Measurements from ENCODE around the gene ETV7.
"Not testable (repeated sequence)": the region's sequence is repeated elsewhere in the genome, so short reads cannot be mapped to it uniquely, and the experiment has no call there.

Gene ETV7

GRCh38 chr6:36382976-36383375 is 4.5 kb downstream of the ETV7 start:
- DNase-seq = no peak

DNA sequence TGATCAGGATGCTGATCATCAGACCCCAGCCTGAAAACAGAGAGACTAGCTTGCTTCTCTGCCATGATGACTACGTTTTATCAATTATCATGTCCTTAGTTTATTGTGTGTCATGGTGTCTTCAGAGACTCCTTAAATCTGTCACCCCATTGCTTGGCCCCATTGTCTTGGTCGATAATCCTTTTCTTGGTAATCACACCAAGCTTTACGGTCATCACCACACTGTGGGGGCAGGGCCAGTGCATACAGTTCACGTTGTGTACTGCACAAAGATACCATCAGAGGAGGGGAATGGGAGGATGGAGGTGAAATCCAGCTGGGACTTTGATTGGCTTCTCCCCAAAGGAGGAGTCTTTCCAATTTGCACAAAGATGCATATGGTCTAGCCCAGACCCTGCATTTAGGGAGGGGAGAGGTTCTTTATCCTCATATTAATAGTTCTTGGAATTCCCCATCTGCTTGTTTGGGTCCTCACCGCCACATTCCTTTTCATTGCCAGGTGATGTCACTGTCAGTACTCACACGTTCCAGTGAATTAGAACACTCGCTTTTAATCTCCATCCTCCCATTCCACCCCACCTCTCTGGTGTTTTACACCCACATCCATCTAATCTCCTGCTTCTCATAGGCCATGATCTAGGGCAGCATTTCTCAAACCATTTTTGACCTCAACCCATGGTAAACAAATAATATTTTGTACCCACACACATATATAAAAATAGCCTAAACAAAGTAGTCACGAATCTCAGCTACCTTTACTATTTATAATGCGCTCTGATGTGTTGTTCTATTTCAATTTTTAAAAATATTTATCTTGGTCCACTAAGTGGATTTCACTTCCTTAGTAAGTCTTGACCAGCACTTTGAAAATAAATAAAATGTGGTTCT is 5.7 kb downstream of the ETV7 start:
- DNase-seq = no peak

DNA sequence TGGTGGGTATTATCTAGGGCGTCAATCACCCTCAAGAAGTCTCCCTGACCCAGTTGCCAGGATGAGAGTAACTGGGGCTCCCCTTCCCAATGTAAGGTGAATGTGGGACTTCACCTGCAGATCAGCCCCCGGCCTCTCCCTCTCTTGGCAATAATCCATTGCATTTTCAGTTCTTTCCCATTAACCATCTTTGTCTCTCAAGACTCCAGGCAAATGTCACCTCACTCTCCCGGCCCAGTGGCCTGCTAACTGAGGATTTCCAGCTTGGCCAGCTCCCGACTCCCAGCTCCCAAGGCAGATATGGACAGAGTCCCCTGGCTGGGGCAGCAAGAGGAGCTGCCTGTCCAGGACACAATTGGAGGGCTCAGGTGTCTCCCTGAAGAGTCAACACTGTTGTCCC is 7.3 kb downstream of the ETV7 start:
- no peak for DNase-seq

GRCh38 chr6:36378936-36379335 is 8.5 kb downstream of the ETV7 start:
- DNase-seq = no peak

DNA sequence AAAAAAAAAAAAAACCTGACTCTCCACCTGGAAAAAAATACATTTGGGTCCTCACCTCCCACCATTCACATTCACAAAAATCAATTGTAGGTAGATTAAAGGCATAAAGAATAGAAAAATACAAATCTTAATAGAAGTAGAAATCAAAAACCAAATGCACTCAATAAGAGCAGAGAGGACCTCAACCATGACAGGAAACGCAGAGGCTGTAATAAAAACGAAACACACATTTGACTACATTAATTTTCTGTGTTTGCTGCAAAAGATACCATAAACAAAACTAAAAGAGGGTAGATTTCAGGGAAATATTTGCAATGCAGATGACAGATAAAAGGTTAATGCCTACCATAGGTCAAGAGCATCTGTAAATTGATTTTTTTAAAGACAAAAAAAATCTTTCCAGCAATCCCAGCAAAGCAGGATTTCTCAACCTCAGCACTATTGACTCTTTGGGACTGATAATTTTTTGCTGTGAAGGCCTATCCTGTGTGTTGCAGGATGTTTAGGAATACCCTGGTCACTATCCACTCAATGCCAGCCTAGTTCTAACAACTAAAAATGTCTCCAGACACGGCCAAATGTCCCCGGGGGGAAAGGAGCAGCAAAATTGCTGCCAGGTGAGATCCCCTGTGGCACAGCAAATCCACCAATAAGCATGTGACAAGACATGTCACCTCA is 9.1 kb downstream of the ETV7 start:
- no peak for DNase-seq

- DNase-seq = no peak
These were observed 9.9 kb downstream of the ETV7 start for GRCh38 chr6:36377594-36377993.

DNA sequence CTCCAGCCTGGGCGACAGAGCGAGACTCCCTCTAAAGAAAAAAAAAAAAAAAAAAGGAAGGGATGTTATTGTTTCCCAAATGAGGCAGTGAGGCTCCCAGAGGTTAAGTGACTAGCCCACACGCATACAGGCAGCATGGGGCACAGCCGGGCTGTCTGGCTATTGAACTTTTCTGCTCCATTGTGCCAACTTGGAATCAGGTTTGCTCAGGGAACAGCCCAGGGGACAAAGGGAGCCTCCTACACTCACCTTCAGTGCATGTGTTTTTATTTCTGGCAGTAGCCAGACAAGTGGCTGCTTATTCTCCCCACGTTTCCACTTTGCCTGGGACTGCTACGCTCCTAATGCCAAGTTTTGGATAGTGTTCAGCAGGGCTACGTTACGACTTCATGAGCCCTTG is 10.7 kb downstream of the ETV7 start:
- no peak for DNase-seq

- no peak for DNase-seq
These were observed 11.3 kb downstream of the ETV7 start for GRCh38 chr6:36376183-36376582.

GRCh38 chr6:36375644-36376155 is 11.8 kb downstream of the ETV7 start:
- DNase-seq = no peak

GRCh38 chr6:36374972-36375371 is 12.5 kb downstream of the ETV7 start:
- no peak for DNase-seq

GRCh38 chr6:36374194-36374593 is 13.3 kb downstream of the ETV7 start:
- DNase-seq = no peak

- no peak for DNase-seq
These were observed 14.0 kb downstream of the ETV7 start for GRCh38 chr6:36373368-36374019.

- DNase-seq = no peak
These were observed 15.4 kb downstream of the ETV7 start for GRCh38 chr6:36372088-36372487.

GRCh38 chr6:36371211-36371610 is 16.3 kb downstream of the ETV7 start:
- no peak for DNase-seq

DNA sequence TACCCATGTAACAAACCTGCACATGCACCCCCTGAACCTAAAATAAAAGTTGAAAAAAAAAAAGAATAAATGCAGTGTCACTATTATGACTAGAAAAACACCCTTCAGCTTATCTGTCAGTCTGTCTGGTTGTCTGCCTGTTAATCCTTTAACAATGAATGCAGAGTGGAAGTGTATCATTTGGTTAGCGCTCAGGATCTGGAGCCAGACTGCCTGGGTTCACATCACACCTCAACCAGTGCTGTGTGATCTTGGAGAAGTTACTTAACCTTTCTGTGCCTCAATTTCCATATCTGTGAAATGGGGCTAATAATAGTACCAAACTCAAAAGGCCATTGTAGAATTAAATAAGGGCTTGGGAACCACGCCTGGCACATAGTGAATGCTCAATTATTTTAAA is 16.8 kb downstream of the ETV7 start:
- no peak for DNase-seq

DNA sequence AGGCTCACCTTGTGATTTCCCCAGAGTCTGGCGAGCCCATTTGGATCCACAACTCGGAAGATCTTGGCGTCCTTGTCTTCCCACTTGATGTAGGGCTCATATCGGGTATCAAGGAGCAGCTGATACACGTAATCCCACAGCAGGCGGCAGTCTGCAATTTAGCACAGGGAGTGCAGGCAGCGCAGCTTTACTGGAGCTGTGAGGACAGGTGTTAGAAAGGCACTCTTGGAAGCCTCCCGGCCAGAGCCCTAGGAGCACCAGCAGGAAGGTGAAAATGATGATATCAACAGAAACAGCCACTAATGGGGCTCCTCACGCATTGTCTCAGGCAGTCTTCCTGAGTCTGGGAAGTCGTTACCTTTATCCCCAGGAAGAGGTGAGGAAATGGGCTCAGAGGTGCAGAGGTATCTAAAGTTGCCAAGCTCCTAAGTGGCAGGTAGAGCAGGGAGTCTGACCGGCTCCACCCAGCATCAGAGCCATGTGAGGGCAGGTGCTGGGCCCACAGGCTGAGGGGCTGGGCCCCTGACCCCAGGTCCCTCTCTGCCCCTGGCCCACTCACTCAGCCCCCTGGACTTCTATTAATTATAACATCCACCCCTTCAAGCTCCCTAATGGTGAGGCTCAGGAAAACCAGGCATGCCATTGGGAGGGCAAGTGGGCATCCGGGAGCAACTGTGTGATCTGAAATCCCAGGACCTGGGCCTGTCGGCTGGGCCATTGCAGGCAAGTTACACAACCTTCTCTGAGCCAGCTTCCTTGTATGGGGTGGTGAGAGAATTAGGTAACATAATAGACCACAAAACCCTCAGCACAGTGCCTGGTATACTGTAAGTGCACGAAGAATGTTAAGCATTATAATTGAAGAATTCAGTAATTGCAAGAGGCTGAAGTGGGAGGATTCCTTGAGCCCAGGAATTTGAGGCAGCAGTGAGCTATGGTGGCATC is 18.3 kb downstream of the ETV7 start:
- DNase-seq = peak; percentile 86

DNA sequence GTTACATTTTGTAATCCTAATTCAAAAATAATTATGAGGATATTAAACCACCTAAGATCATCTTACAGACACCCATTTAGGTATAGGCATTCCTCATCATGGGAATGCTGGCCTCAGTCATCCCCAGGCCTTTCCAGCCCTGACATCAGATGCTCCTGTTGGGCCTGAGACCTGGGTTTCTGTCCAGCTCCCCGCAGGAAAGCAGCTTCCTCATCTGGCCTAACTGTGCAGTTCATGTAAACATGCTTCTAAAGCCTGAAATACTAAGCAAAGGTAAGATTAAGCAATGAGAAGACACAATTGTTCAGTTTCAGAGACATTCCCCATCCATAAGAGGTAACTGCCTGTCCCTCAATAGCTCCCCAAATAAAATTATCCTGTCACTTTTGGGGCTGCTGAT is 19.0 kb downstream of the ETV7 start:
- no peak for DNase-seq

GRCh38 chr6:36367743-36368142 is 19.7 kb downstream of the ETV7 start:
- DNase-seq = no peak

GRCh38 chr6:36364669-36365479 is 22.6 kb downstream of the ETV7 start:
- no peak for DNase-seq

DNA sequence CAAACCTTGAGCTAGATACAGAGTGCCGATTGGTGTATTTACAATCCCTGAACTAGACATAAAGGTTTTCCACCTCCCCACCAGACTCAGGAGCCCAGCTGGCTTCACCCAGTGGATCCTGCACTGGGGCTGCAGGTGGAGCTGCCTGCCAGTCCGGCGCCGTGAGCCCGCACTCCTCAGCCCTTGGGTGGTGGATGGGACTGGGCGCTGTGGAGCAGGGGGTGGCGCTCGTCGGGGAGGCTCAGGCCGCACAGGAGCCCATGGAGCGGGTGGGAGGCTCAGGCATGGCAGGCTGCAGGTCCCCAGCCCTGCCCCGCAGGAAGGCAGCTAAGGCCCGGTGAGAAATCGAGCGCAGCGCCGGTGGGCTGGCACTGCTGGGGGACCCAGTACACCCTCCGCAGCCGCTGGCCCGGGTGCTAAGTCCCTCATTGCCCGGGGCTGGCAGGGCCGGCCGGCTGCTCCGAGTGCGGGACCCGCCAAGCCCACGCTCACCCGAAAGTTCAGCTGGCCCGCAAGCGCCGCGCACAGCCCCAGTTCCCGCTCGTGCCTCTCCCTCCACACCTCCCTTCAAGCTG is 23.3 kb downstream of the ETV7 start:
- not testable (repeated sequence) for DNase-seq

- DNase-seq = not testable (repeated sequence)
These were observed 24.1 kb downstream of the ETV7 start for GRCh38 chr6:36363371-36363752.
